HepG2 (cell line): ENCODE results near the gene MYOT. TPM values are rescaled to one million over a fixed set of nuclear protein-coding genes. Genes with fewer than 3 reads are reported as not detected.

Source experiments
- ATAC-seq: fragments of 200-7000 bp; cut with Tn5 transposase; 3 replicates; pipeline ENCODE4 v1.9.1; 2020; ENCODE audit warnings: mild to moderate bottlenecking, moderate library complexity
- BruUV-seq: library from RNA; stranded (reverse); fragments of 400-500 nt; replicated peaks from 2 replicates; lab custom pipeline; 2021; lab: Mats Ljungman, UMichigan
- CTCF ChIA-PET: fragments of 300-600 bp; formaldehyde crosslinking; extraction: SDS; loops from one replicate; lab custom pipeline; 2021; ENCODE audit warnings: low total read pairs, inconsistent platforms, low intra/inter-chr PET ratio; lab: Yijun Ruan, JAX
- POLR2A ChIA-PET: fragments of 350-600 bp; sonication (Branson Sonifier 250); formaldehyde crosslinking; loops from one replicate; lab custom pipeline; 2020; ENCODE audit warnings: antibody characterized with exemption, inconsistent platforms; lab: Yijun Ruan, JAX
- DNase-seq: peaks from one replicate; pipeline ENCODE4 v3.0.0-alpha.2; 2015; ENCODE audit warnings: low spot score
- FAIRE-seq: peaks from 3 replicates; lab custom pipeline; 2011; peaks lifted over from hg19 to GRCh38; lab: Jason Lieb, UNC
- H2AFZ ChIP-seq: one replicate; pipeline ENCODE4 v1.6.1; 2011; ENCODE audit warnings: low read length, inconsistent platforms
- H3K27ac ChIP-seq: fragments of 300-600 bp; 3 replicates; pipeline ENCODE4 v1.8.0; 2011; ENCODE audit warnings: mixed run types, mild to moderate bottlenecking, mixed read lengths, low read length, inconsistent platforms; ENCODE audit not compliant: insufficient read depth; ENCODE audit errors: extremely low read length
- H3K27me3 ChIP-seq, 2 experiments: fragments of 200-600 bp in 1 of 2; 2 replicates in 1 of 2; 3 replicates in 1 of 2; pipeline versions ENCODE4 v1.6.0 to v1.8.0; 2011; ENCODE audit warnings: low read length in 2 of 2, mild to moderate bottlenecking in 2 of 2, moderate library complexity in 2 of 2, inconsistent platforms in 1 of 2; ENCODE audit not compliant: insufficient read depth in 2 of 2, control insufficient read depth in 1 of 2
- H3K36me3 ChIP-seq, 2 experiments: fragments of 200-600 bp in 1 of 2; replicated peaks in 1 of 2; 2 replicates in 1 of 2; 3 replicates in 1 of 2; pipeline versions ENCODE4 v1.5.1 to v1.8.0; 2011; ENCODE audit warnings: low read length in 2 of 2, inconsistent platforms in 1 of 2; ENCODE audit not compliant: insufficient read depth in 2 of 2, control insufficient read depth in 1 of 2
- H3K4me1 ChIP-seq: 2 replicates; pipeline ENCODE4 v1.5.1; 2012; ENCODE audit warnings: low read length, inconsistent platforms; ENCODE audit not compliant: insufficient read depth
- H3K4me2 ChIP-seq: 2 replicates; pipeline ENCODE4 v1.6.0; 2011; ENCODE audit warnings: low read depth, low read length, inconsistent platforms
- H3K4me3 ChIP-seq, 3 experiments: fragments of 200-600 bp in 1 of 3; sonication (generic), shearing (Covaris generic) in 1 of 3; replicated peaks in 1 of 3; 2 replicates each; pipeline ENCODE4 v1.5.1; 2011 to 2016; ENCODE audit warnings: low read length in 3 of 3, inconsistent platforms in 2 of 3, low read depth in 2 of 3, mild to moderate bottlenecking in 2 of 3, control low read depth in 1 of 3, mixed read lengths in 1 of 3; ENCODE audit not compliant: insufficient read depth in 1 of 3
- H3K79me2 ChIP-seq: one replicate; pipeline ENCODE4 v1.6.1; 2011; ENCODE audit warnings: low read length, inconsistent platforms; ENCODE audit not compliant: insufficient read depth
- H3K9ac ChIP-seq: 2 replicates; pipeline ENCODE4 v1.6.0; 2011; ENCODE audit warnings: mild to moderate bottlenecking, low read depth, low read length, inconsistent platforms; ENCODE audit not compliant: insufficient read depth
- H3K9me3 ChIP-seq: 2 replicates; pipeline ENCODE4 v1.5.1; 2012; ENCODE audit warnings: mild to moderate bottlenecking, low read length
- H4K20me1 ChIP-seq: 2 replicates; pipeline ENCODE4 v1.6.0; 2011; ENCODE audit warnings: inconsistent platforms, mild to moderate bottlenecking, low read length, moderate library complexity; ENCODE audit not compliant: insufficient read depth
- NFE2L1 ChIP-seq: sonication (generic); formaldehyde crosslinking; IDR thresholded peaks from 2 replicates; pipeline ENCODE4 v1.4.0; 2020; ENCODE audit warnings: missing genetic modification reagents, mild to moderate bottlenecking, borderline replicate concordance
- RXRA ChIP-seq: sonication (generic); formaldehyde crosslinking; IDR thresholded peaks from 2 replicates; pipeline ENCODE4 v1.5.1; 2020; ENCODE audit warnings: missing genetic modification reagents
- SOX6 ChIP-seq, 2 experiments: fragments of 450-650 bp in 1 of 2; sonication (generic) in 1 of 2; formaldehyde crosslinking in 1 of 2; IDR thresholded peaks; 2 replicates each; pipeline versions ENCODE4 v1.4.0 to v1.6.1; 2017 to 2020; ENCODE audit warnings: antibody characterized with exemption in 1 of 2, mild to moderate bottlenecking in 1 of 2, missing genetic modification reagents in 1 of 2
- ZNF10 ChIP-seq: sonication (generic); formaldehyde crosslinking; IDR thresholded peaks from 2 replicates; pipeline ENCODE4 v1.4.0; 2020; ENCODE audit warnings: mild to moderate bottlenecking, low read depth, missing genetic modification reagents, borderline replicate concordance
- ZNF768 ChIP-seq: sonication (generic); formaldehyde crosslinking; IDR thresholded peaks from 2 replicates; pipeline ENCODE4 v1.4.0; 2020; ENCODE audit warnings: missing genetic modification reagents
- whole genome bisulfite sequencing: methylation state at CpG from one replicate; pipeline ENCODE4 v1.1.6; 2017; ENCODE audit warnings: low lambda C conversion rate; 5-methylcytosine and 5-hydroxymethylcytosine counted together
- in situ Hi-C: cut with HindIII; loops from 2 replicates; pipeline ENCODE4 v1.10.0; 2017; ENCODE audit warnings: low pct_unique_long_range_greater_than_20kb; ENCODE audit not compliant: extremely low pct_ligation_motif_present
- intact Hi-C: fragments of 100-400 bp; cut with micrococcal nuclease; formaldehyde crosslinking; loops from one replicate; pipeline ENCODE4 v1.10.0; 2022; ENCODE audit not compliant: unreplicated experiment
- polyA plus RNA-seq, 8 experiments: library from polyadenylated mRNA; depleted of rRNA in 3 of 8; stranded (reverse) in 7 of 8; unstranded in 1 of 8; fragments of >200 nt; fragmentation: Illumina TruSeq in 4 of 8; extraction: Trizol in 4 of 8; gene quantifications; 2 replicates each; pipeline versions ENCODE4 v1.2.1 to v1.2.3, GENCODE V29; 2011 to 2016; ENCODE audit warnings: low read depth in 4 of 8, missing spikeins in 1 of 8, mixed read lengths in 1 of 8; ENCODE audit not compliant: insufficient read depth in 1 of 8
- total RNA-seq, 5 experiments: library from RNA; depleted of rRNA; stranded (reverse); fragments of >200 nt; fragmentation: Illumina TruSeq; extraction: Trizol; gene quantifications; 2 replicates each; pipeline ENCODE4 v1.2.3, GENCODE V29; 2016; ENCODE audit warnings: low read depth in 1 of 5
- TF ChIP-seq, protein P1 (sequence below): sonication (generic); formaldehyde crosslinking; IDR thresholded peaks from 2 replicates; pipeline ENCODE4 v1.8.1; 2022; ENCODE audit warnings: mild to moderate bottlenecking, missing genetic modification reagents
- TF ChIP-seq, protein P2 (sequence below): sonication (generic); formaldehyde crosslinking; IDR thresholded peaks from 2 replicates; pipeline ENCODE4 v1.5.0; 2020; ENCODE audit warnings: missing genetic modification reagents, mild to moderate bottlenecking, borderline replicate concordance

The MYOT gene
- total and polyA plus RNA-seq, 2 of the 13 experiments (the other 11 are each of a cell fraction or from before 2014, with no cell fraction given) = not detected

DNA sequence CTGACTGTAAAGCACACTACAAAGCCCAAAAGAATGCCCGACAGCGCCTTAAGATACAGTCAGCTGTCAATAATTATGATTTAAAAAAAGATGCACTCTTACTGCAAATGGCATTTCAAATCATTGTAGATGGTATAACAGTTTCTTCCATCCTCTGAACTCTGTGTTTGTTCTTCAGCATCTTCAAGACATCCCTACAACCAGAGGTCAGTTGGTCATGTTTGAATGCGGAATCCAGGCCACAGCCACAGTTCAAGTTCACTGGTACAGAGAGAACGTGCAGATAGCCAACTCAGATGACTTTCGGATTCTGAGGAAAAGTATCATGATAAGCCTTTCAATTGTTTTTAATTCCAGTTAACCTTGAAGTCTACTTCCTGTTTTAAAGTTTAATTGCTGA is 8.7 kb upstream of the MYOT start:
- Histone ChIP-seq H3K27me3 (no peaks in the 10 kb centered on the region), H3K27ac (no peak overlapping the region), H3K9ac (no peak overlapping the region), H3K4me2 (no peak overlapping the region), H3K36me3 (no peaks in the 10 kb centered on the region), H4K20me1 (no peaks in the 10 kb centered on the region), H3K4me3 (no peak overlapping the region), H2AFZ (no peak overlapping the region), H3K9me3 (no peaks in the 10 kb centered on the region), H3K79me2 (no peaks in the 10 kb centered on the region), H3K4me1 (no peaks in the 10 kb centered on the region)
- TF ChIP-seq RXRA (CRISPR knock-in tag) (no peak), NFE2L1 (no peak), SOX6 (IDR thresholded peaks at IDR 0.05) (no peak), SOX6 (CRISPR knock-in tag; IDR thresholded peaks at IDR 0.05) (no peak), ZNF10 (CRISPR knock-in tag) (no peak), ZNF768 (CRISPR knock-in tag) (no peak)
- TF ChIP-seq, protein P1, sequence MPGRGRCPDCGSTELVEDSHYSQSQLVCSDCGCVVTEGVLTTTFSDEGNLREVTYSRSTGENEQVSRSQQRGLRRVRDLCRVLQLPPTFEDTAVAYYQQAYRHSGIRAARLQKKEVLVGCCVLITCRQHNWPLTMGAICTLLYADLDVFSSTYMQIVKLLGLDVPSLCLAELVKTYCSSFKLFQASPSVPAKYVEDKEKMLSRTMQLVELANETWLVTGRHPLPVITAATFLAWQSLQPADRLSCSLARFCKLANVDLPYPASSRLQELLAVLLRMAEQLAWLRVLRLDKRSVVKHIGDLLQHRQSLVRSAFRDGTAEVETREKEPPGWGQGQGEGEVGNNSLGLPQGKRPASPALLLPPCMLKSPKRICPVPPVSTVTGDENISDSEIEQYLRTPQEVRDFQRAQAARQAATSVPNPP (CRISPR knock-in tag) = no peak
- TF ChIP-seq, protein P2, sequence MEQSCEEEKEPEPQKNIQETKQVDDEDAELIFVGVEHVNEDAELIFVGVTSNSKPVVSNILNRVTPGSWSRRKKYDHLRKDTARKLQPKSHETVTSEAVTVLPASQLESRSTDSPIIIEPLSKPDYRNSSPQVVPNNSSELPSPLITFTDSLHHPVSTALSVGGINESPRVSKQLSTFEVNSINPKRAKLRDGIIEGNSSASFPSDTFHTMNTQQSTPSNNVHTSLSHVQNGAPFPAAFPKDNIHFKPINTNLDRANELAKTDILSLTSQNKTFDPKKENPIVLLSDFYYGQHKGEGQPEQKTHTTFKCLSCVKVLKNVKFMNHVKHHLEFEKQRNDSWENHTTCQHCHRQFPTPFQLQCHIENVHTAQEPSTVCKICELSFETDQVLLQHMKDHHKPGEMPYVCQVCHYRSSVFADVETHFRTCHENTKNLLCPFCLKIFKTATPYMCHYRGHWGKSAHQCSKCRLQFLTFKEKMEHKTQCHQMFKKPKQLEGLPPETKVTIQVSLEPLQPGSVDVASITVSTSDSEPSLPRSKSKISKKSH (CRISPR knock-in tag) = no peak
- FAIRE-seq (no peak), DNase-seq (no peak), ATAC-seq (no peak)
- ChIA-PET POLR2A (no interaction called here), CTCF (no interaction called here)
- intact Hi-C loops = no loop called here
- in situ Hi-C loops = no loop called here
- 58% methylated on average over 5 of the region's 5 CpGs for WGBS
- BruUV-seq = no TSS peak
